Measurements from ENCODE around the gene CCDC148.

GRCh38 chr2:158179660-158180059, 276.9 kb downstream of the CCDC148 start:
- TF ChIP-seq CTCF (IDR thresholded peaks at IDR 0.05): peak; percentile 44
- no peak for TF ChIP-seq EZH2 (IDR thresholded peaks at IDR 0.05; ENCODE audit: borderline replicate concordance, insufficient read depth, low read depth, low read length, poor library complexity, severe bottlenecking)
